ENCODE results near the gene APBB1IP.
"Not testable (repeated sequence)": the region's sequence is repeated elsewhere in the genome, so short reads cannot be mapped to it uniquely, and the experiment has no call there.

The APBB1IP gene, protein sequence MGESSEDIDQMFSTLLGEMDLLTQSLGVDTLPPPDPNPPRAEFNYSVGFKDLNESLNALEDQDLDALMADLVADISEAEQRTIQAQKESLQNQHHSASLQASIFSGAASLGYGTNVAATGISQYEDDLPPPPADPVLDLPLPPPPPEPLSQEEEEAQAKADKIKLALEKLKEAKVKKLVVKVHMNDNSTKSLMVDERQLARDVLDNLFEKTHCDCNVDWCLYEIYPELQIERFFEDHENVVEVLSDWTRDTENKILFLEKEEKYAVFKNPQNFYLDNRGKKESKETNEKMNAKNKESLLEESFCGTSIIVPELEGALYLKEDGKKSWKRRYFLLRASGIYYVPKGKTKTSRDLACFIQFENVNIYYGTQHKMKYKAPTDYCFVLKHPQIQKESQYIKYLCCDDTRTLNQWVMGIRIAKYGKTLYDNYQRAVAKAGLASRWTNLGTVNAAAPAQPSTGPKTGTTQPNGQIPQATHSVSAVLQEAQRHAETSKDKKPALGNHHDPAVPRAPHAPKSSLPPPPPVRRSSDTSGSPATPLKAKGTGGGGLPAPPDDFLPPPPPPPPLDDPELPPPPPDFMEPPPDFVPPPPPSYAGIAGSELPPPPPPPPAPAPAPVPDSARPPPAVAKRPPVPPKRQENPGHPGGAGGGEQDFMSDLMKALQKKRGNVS

DNA sequence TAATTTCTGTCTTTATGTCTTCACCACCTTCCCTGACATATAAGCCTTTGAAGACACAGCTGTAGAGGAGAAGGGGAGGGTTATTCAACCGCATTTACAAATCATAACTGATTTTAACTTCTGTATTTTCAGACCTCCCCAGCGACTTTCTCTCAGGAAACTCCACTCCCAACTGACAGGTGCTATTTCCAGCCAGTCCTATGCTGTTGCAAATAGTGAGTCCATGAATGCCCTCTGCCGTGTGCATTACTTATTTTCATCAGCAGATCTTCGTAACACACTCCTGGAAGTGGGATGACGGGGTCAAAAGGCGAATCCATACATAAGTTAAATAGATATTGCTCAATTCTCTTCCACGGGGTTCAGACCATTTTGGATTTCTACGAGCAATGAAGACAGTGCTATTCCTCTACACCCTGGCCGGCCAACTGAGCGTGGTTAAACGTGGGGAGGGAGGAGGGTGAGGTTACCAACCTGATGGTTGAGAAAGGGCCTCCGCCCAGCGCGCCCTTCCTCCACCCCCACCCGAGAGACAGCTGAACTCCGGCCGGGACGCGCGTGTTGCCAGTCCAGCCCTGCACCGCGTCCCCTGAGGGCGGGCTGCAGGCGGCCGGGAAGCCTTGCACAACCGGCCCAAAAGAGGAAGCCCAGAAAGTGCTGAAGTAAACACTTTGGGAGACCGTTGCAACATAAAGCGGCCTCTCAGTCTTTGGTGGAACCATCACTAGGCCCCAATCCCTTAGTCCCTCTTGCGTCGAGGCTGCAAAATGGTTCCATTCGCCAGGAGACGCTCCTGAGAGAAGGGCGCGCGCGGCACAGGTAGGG lies at the start of gene APBB1IP:
TSS of gene APBB1IP (plus strand) at position 705 of the 825 bp plus-strand sequence. CDS start 53,986 bp downstream, outside the sequence.
- DNase-seq: peak; percentile 49

DNA sequence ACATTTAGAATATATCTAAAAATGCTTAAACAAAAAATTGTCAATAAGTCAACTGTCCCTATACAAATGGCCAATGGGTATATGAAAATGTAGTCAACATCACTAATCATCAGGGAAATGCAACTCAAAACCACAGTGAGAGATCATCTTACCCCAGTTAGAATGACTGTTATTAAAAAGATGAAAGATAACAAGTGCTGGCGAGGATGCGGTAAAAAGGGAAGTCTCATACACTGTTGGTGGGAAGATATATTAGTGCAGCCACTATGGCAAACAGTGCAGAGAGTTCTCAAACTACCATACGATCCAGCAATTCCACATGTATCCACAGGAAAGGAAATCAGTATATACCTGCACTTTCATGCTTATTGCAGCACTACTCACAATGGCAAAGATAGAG lies 48.6 kb upstream of the APBB1IP start:
- DNase-seq: no peak

DNA sequence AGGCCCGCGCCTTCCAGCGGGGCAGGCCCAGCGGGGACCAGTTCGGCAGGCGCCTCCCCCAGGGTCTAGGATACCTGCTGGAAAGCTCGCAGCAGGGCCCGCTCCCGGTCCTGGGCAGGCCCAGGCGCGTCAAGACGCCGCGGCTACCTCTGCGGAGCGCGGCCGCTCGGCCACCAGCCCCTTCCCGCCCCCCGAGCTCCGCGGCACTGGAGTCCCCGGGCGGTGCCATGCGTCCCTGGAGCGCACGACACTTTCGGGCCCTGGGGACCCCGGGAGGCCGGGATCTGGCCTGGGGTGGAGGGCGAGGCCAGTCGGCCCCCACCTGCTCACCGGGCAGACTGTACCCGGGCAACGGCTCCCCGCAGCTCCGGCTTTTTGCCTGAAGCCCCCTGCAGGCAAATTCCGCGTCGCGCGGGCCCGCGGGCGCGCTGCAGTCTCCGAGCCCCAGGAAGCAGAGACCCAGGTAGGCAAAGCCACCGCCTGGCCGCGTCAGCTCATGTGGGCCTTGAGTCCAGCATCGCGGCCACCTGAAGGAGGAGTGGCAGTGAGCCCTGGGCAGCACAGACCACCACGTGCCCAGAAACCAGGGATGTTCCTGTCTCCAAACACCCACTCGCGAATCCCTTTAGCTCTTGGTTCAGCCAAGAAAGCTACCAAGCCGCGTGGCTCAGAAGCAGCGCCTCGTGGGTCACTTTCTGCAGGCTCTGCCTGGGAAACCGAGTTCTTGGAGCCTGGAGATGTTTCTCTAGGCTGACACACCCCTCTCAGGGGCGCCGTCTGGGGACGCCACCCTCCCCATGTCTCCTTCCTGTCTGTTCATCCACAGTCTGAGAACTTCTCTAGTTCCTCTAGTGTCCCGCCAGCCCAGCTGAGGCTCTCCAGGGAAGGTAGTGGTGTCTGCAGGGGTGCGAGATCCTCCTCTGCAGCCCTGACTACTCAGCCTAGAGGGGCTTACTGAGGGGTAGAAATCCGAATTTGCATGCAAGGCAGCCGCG lies 46.1 kb upstream of the APBB1IP start:
- DNase-seq: peak; percentile 17

DNA sequence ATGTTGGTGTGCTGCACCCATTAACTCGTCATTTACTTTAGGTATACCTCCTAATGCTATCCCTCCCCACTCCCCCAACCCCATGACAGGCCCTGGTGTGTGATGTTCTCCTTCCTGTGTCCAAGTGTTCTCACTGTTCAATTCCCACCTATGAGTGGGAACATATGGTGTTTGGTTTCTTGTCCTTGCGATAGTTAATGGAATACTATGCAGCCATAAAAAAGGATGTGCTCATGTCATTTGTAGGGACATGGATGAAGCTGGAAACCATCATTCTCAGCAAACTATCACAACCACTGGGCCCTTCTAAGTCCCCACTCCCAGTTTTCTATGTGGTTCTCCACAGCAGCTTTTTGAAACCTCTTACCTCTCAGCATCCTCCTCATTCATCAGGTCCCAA lies 39.8 kb upstream of the APBB1IP start:
- DNase-seq: not testable (repeated sequence)

DNA sequence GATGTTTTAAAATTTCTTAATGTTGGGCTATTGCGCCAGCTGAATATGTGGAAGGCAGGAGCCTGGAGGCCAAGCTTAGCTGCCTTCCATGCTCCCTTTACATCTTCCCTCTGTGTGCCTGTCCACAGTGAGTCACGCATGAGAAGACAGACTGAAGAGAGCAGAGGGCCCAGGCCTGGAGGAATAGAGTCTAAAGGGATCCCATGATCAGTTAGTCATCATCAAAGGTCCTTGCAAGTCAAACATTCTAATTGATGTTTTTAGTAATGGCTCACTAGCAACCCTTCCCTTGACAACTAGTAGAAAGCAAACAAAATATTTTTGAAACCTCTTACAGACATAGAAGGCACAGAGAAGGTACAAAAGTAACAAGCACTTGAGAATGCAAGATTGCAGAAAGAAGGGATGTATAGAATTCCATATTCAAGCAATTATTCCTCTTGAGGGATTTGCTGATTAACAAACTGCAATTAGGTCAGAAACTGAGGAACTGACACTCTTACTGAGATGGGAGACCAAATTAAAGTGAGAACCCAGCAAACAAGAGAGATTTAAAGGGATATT lies 30.7 kb upstream of the APBB1IP start:
- no peak for DNase-seq

DNA sequence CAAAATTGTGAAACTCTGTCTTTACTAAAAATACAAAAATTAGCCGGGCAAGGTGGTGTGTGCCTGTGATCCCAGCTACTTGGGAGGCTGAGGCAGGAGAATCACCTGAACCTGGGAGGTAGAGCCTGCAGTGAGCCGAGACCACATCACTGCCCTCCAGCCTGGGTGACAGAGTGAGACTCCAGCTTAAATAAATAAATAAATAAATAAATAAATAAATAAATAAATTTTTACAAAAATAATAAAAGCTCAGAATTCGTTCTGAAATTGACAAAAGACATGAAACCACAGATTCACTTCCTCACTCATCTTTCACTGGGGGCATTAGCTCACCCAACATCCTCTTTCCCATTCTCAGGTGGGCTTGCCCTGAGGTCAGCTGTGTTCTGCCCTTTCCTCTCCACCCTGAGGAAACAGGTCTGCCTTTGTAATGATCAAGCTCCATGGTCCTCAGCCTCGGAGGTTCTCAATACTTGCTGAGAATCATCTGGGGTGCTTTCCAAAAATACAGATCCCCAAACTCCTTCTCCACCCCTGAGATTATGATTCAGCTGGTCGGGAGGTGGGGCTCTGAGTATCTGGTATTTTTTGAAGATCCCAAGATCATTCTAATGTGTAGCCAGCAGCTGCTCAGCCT lies 29.2 kb upstream of the APBB1IP start:
- DNase-seq: no peak

DNA sequence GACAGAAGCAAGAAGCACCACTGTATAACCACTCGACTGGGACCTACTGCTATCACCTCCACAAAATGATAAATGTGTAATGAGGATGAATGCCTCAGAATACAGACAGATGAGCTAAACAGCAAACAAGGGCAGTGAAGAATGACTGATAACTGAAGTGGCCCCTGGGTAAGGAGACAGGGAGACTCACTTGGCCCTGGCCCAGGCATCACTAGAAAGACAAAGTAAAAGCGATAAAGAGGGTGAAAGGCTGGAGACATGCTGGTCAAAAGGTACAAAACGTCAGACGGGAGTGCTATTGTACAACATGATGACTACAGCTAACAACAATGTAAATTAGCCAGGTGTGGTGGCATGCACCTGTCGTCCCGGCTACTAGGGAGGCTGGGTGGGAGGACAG lies 27.8 kb upstream of the APBB1IP start:
- no peak for DNase-seq

DNA sequence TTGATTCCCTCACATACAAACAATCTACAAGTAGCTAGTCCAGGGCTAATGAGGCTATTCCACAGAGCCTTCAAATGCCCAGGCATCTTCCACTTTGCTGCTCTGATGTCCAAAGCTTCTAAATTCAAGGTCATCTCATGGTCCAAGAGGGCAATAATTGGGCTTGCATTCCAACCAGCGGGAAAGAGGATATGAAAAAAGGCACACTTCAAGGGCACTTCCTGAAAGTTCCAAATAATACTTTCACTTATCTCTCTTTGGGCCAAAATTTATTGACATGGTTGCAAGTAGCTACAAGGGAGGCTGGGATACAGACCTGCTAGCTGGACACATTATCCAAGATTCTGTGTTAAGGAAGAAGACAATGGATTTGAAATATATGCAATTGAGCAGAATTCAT lies 25.2 kb upstream of the APBB1IP start:
- DNase-seq: no peak

DNA sequence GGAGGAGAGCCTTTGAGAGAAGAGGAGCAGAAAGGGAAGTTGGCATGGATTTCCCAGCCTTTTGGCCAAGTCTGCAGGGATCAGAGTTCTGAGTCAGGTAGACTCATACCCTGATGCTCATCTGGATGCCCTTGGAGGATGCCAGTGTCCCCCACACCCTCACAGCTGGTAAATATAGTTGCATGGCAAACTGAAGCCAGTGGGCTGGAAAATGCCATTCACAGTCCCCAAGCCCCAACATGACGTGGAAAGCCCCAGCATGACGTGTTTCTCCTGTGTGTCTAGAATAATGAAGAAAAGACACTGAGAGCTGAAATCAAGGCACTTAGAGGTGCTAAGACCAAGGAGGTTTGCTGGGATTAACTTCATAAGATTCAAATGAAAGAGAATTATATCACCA lies 24.8 kb upstream of the APBB1IP start:
- no peak for DNase-seq

DNA sequence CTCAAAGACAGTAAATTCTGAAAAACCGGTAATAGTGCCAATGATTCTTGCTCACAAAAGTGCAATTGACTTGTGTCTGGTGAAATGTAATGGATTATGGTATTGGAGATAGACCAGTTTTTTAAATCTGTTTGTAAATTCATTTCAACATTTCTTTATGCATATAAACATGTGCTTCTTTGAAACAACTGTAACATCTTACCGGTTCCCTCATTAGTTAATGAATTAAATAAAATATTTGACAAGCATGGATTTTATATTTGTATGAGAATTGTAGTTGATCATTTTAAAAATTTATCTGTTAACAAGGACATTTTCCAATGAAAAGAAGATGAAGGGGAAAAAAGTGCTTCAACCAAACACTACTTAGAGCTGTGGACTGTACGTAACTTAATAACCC lies 21.0 kb upstream of the APBB1IP start:
- DNase-seq: no peak

DNA sequence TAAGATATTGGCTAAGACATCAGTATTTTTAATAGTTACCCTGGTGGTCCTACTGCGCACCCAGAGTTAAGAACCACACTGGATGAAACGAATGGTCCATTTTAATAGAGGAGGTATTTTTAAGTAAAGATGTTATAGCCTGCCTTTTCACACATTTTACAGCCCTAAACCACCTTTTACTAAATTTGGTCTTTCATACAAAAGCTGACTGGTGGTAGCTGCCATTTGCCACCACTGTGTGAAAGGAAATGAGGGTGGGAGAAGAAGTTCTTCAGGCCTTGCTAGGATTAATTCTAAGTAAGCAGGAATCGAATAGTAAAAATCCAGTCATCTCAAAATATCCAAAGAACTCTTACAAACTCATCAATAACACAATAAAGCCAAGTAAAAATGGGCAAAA lies 15.2 kb upstream of the APBB1IP start:
- no peak for DNase-seq

DNA sequence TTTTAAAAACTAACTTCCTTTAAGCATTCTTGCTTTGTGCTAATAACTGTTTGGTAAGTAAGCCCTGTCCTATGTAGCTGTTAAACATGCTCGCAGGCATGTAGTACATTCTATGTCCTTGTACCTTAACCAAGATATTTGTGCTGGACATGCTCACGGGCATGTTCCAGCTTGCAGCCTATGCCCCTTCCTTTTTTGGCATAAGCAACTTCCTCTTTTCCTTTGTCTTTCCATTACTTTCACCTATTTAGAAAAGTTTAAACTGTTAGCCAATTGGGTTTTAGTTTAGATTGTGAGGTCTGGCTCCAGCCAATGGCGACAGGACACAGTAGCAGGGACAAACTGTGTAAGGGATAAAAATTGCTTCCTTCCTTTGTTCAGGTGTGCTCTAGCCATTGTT lies 14.4 kb upstream of the APBB1IP start:
- DNase-seq: no peak

DNA sequence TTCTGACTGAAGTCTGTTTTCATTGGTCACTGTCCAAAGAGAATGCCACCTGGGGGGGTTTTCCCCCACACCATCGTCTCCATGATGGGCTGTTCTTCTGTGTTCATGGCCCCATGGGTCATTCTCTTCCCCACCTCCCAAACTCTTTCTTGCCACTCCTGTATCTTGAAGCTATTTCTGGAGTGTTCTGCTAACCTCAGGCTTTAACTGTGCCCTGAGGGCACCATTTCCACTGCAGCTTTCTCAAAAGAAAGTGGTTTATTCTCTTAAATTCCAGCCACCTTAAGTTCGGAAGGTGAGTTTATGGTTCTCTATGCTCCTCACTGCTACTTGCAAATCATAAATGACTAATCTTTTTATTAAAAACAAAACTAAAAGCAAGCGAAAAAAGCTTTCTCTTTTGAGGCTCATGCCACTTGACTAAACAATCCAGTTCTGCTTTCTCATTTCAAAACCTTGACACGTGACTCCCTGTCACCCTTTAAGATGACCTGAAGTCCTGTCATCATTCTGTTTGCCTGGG lies 7.4 kb upstream of the APBB1IP start:
- DNase-seq: no peak

DNA sequence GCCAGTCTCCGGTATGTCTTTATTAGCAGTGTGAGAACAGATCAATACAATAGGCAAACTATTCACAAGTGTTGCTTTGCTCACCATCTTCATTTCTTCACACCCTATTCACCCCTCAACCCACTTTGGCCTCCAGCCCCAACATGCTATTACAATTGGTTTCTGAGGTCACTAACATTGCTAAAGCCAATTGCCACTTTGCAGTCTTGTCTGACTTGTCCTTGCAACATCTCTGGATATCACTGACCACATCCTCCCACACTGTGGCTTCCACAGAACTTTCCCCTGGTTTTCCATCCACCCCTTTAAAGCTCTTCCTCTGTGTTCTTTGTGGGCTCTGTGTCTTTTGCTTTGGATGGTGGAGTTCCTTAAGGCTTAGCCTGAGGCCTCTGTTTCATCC lies 5.2 kb upstream of the APBB1IP start:
- DNase-seq: no peak

DNA sequence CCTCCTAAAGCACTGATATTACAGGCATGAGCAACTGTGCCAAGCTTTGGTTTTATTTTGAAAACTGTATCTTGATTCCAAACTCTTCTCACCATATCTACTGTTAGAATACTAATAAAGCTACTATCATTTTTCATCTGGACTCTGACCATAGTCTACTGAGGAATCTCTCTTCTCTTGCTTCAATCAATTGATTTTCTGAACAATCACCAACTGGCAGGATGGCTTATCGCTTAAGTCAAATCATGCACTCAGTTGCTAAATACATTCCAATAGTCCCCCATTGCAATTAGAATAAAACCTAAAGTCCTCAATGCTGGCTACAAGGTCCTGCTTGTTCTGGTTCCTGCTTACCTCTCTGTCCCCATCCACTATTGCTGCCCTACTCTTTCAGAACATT lies 2.3 kb upstream of the APBB1IP start:
- no peak for DNase-seq

DNA sequence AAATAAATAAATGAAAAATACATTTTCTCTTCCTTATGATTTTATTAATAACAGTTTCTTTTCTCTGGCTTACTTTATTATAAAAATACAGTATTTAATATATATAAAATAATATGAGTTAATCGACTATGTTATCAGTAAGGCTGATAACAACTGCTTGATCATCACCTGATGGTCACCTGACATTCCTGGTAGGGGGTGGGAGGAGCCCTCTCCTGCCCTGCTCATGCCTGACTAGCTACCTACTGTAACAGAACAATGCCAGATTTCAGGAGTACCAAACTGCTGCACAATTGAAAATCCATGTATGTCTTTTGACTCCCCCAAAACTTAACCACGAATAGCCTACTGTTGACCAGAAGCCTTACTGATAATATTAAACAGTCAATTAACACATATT lies 1.3 kb upstream of the APBB1IP start:
- DNase-seq: no peak

DNA sequence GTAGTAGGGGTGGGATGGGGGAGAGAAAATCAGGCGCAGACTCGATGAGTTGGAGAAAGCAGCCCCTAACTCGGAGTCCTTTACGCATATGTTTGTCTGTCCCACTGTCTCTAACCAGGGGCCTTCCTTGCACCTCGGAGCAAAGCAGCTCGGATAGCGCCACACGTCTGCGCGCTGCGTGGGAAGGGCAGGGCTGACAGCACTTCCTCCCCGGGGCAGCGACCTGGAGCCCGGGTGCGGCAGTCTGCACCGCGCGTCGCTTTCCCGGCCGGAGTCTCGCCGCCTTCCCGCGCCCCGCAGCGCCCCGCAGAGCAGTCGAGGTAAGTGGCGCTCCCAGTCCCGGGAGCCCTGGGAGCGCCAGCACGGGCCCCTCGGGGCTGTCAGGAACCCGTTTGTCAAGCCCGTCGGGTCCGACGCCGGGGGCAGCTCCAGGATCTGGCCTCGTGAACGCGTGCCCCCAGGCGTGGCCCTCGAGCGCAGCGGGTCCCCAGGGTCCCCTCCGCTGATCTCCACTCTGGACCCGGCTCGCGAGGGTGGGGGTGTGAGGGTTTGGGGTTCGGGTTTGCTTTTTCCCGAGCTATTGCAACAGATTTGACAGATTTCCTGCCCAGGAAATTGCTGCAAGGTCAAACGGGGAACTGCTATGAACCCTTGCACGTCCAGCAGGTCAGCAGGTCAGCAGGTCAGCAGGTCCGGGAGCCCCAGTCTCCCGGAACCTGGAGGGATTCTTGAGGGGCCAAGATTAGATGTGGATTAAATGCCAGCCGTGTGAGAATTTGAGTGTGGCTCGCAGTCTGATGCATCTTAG lies 597 bp downstream of the APBB1IP start:
- peak; percentile 83 for DNase-seq

DNA sequence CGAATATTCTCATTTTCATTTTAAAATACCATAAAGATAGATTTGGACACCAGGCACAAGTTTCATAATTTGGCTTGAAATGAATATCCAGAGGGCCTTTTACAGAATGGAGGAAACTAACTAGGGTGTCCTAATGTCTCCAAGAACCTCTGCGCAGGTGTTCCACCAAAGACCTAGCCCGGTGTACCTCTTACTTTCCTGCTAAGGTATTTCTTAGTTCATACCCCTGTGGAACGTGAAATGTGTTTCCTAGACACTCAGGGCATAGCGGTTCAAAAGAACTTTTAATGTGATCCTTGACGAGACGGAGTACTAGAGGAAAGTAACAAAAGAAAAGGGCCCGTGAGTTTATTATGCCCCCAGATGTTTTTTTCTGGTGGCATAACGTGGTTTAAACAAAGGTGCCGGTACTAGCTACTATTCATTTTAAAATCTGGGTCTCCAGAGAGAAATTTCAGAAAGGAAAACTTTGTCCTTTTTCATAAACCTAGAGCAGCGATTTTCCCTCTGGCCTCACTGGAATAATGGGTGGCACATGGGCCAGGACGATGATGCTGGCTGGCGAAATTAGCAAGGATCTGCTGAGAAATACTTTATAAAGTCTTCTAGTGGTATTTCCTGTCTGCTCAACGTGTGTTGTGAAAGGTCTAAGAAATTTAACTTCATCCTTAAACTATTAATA lies 1.4 kb downstream of the APBB1IP start:
- no peak for DNase-seq

DNA sequence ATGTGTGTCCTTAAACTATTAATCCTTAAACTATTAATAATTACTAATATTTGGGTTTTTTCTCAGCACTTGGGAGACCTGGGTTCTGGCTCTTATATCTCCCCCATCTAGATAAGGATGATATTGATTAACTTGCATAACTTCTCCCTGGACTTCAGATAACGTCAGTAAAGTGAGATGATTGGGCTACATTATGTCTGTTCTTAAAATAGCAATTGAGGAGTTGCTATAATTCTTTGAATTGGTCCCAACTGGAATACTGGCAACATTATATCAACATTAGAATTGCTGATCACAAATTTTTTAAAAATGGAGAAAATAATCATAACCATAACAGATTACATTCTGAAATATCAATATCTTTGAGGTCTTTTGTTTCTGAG lies 1.9 kb downstream of the APBB1IP start:
- no peak for DNase-seq

Measured in activated naive CD4-positive, alpha-beta T cell treated with anti-CD3 and anti-CD28 coated beads, Interleukin-2, amount 50 U/mL, for 16 hours (primary cell).